Measurements from ENCODE around the gene CDT1. TPM values are rescaled to one million over a fixed set of nuclear protein-coding genes. Genes with fewer than 3 reads are reported as not detected.
A peak's percentile ranks its signal among the peaks of the same experiment; 100 is the strongest.
"Not testable (repeated sequence)": the region's sequence is repeated elsewhere in the genome, so short reads cannot be mapped to it uniquely, and the experiment has no call there.

Gene CDT1
- polyA plus RNA-seq, 3 donors, result 11.3 to 23.2 (median 19.1) TPM

GRCh38 chr16:88810912-88811768 is 7.6 kb downstream of the CDT1 start:
- DNase-seq (ENCODE audit: extremely low read depth in 1 of 11, low read depth in 9 of 11, low spot score in 4 of 11), result peak in 7 of 11 donors; percentile 56 to 82 (median 73)

- peak; percentile 71 to 93 (median 85) for DNase-seq (ENCODE audit: extremely low read depth in 1 of 11, low read depth in 9 of 11, low spot score in 4 of 11)
Measured at GRCh38 chr16:88811769-88812512, 8.4 kb downstream of the CDT1 start, which contains the start of gene APRT. APRT (minus strand) TSS chr16:88811928; CDS start chr16:88811899, 29 bp downstream.

GRCh38 chr16:88812513-88813268 is 9.1 kb downstream of the CDT1 start:
- DNase-seq (ENCODE audit: extremely low read depth in 1 of 11, low read depth in 9 of 11, low spot score in 4 of 11), result no peak

GRCh38 chr16:88813269-88814143 is 9.9 kb downstream of the CDT1 start:
- DNase-seq (ENCODE audit: extremely low read depth in 1 of 11, low read depth in 9 of 11, low spot score in 4 of 11), result no peak

- DNase-seq (ENCODE audit: extremely low read depth in 1 of 11, low read depth in 9 of 11, low spot score in 4 of 11), result no peak
Measured at GRCh38 chr16:88814144-88814502, 10.5 kb downstream of the CDT1 start.

- no peak for DNase-seq (ENCODE audit: extremely low read depth in 1 of 11, low read depth in 9 of 11, low spot score in 4 of 11)
Measured at GRCh38 chr16:88815227-88815626, 11.6 kb downstream of the CDT1 start.

- DNase-seq (ENCODE audit: extremely low read depth in 1 of 11, low read depth in 9 of 11, low spot score in 4 of 11), result peak in 1 of 11 donors; percentile 34
Measured at GRCh38 chr16:88815901-88816589, 12.5 kb downstream of the CDT1 start.

- no peak for DNase-seq (ENCODE audit: extremely low read depth in 1 of 11, low read depth in 9 of 11, low spot score in 4 of 11)
Measured at GRCh38 chr16:88816736-88817535, 13.3 kb downstream of the CDT1 start.

GRCh38 chr16:88817785-88818574 is 14.4 kb downstream of the CDT1 start:
- no peak for DNase-seq (ENCODE audit: extremely low read depth in 1 of 11, low read depth in 9 of 11, low spot score in 4 of 11)

GRCh38 chr16:88818575-88818874 is 14.9 kb downstream of the CDT1 start:
- DNase-seq (ENCODE audit: extremely low read depth in 1 of 11, low read depth in 9 of 11, low spot score in 4 of 11), result no peak

- DNase-seq (ENCODE audit: extremely low read depth in 1 of 11, low read depth in 9 of 11, low spot score in 4 of 11), result no peak
Measured at GRCh38 chr16:88819126-88819525, 15.5 kb downstream of the CDT1 start.

- DNase-seq (ENCODE audit: extremely low read depth in 1 of 11, low read depth in 9 of 11, low spot score in 4 of 11), result no peak
Measured at GRCh38 chr16:88820385-88821025, 16.9 kb downstream of the CDT1 start.

- no peak for DNase-seq (ENCODE audit: extremely low read depth in 1 of 11, low read depth in 9 of 11, low spot score in 4 of 11)
Measured at GRCh38 chr16:88821168-88821850, 17.7 kb downstream of the CDT1 start.

GRCh38 chr16:88822281-88823040 is 18.9 kb downstream of the CDT1 start:
- no peak for DNase-seq (ENCODE audit: extremely low read depth in 1 of 11, low read depth in 9 of 11, low spot score in 4 of 11)

GRCh38 chr16:88823646-88824045 is 20.1 kb downstream of the CDT1 start:
- not testable (repeated sequence) for DNase-seq (ENCODE audit: extremely low read depth in 1 of 11, low read depth in 9 of 11, low spot score in 4 of 11)

Measured in renal cortex interstitium (tissue), 11 donors.